NCI-H526 treated with DMSO at 0.1 percent for 48 hours (cell line): Measurements from ENCODE around the gene RUNX1.
"Not testable (repeated sequence)": the region's sequence is repeated elsewhere in the genome, so short reads cannot be mapped to it uniquely, and the experiment has no call there.

Experiments used
- DNase-seq: peaks from one replicate; lab custom pipeline; 2025; lab: John Stamatoyannopoulos, UW

Gene RUNX1

DNA sequence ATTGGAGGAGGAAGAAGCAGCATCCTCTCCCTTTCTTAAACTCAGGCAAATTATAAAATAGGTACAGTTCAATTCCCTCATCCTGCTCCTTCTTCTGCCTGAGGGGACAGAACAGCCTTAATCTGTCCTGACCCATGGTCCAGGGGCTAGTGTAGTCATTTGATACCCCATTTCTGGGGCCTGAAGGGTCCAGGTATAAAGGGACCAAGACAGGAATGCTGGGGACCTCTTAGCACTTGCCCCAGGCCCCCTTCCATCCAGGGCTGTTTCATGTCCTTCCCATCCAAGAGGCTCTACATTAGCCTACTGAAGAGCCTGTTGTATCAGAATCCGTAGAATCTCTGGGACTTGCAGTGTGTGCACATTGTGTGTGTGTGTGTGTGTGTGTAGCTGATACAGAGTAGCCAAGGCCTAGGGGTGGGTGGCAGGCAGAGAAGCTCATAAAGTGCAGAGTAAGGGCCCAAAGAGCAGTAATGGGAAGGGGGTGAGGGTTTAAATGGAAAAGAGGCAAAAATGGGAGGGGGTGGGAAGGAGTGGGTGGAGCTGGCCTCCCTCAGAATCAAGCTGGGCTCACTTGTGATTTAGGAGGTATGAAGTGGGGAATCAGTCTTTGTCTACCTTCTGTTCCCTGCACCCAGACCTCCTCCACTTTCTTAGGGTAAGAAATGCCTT lies 32.4 kb downstream of the RUNX1 start:
- no peak for DNase-seq

DNA sequence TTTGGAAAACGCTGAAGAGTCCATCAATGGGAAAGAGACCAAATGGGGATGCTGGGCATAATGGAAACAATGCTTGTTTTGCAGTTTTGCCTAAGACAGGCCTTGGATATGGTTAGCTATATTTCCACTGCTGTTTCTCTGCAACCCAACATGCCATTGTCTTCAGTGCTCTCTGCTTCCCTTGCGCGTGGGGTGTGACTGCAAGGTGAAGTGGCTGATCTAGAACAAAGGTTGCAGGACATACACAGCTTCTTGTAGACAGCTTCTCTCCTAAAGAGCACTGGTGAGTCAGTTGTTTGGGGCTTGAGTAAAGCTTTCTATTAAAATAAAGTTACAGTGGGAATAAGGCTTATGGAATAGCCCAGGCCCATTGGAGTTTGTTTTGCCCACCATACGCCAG lies 33.0 kb downstream of the RUNX1 start:
- no peak for DNase-seq

DNA sequence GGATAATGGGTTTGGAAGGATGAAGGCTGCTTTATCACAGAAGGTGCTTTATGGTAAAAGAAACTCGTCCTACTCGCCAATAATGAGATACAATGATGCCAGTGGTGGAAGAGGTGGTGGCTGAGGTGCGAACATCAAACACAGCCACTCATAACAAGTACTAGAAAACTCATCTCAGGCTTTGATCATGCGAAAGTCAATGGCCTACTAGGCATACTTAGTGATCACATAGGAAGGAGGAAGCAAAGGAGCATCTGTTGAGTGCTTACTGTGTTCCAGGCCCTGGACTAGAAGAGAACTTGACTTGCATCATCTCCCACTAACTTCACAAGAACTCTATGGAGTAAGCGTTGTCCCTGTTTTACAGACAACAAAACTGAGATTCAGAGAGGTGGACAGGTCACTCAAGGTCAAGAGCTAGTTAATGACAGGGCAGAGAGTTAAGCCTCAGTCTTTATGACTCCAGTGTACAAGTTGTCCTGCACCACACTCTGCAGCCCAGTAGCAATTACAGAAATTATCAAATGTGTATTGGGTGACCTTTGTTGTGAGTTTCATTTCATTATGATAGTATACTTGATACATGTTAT lies 33.6 kb downstream of the RUNX1 start:
- no peak for DNase-seq

DNA sequence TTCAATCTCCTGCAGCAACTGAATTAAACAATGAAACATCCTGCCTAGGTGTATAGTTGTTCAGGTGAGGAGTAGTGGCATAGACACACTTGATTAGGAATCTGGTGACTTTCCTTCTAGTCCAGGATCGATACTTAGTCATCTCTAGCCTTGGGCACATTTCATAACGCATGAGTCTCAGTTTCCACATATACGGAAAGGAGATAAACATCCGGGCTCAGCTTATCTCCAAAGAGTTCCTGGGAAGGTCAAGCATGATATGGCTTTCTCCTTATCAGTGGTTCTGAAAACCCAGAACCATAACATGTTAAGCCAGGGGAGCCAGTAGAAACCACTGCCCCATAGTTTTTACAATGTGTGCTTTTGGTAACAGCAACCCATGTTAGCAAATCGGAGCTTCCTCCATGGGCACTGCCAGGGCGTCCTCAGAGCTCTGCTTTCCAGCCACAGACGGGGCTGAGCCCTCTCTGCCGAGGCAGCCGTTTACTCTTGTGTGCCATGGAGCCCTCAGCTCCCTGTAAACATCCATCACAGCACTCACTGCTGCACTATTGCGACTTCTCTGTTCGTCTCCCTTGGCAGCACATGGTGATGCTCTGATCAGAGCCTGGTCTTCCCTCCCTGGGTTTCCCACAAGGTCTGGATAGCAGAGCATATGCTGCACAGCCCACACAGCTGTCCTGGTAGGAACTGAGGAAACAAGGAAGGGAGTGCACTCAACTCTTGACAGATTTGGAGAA lies 34.6 kb downstream of the RUNX1 start:
- DNase-seq: no peak

DNA sequence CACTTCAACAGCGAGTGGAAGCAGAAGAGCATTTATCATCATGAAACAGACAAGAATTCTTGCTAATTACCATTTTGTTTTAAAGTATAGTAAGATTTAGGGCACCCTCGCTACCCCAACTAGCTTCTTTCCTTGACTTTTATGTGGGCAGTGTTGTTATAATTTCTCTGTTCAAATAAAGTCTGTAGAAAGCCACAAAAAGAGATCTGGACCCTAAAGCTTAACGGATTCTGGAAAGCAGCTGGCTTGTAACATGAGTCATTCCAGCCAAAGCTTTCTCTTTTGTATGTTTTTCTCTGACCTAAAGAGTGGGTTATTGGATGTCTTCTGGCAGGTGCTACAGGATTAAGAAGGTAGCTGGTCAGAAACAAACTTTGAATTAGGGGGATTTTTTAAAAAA lies 37.4 kb downstream of the RUNX1 start:
- no peak for DNase-seq

DNA sequence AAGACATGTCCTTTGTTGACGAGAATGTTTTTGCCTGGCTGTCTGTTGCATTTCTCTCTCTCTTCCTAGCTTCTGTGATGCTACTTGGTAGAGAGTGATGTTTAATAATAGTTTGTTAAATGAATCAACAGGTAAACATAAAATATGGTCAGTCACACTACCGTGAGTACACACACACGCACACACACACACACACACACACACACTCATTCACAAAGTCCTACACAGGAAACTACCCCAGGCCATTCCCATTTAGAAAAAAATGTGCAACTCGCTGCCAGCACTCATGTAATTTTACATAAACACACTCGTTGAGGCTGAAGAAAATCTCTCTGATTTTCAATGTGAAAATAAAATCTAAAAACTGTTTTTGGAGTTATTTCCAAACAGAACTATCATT lies 38.7 kb downstream of the RUNX1 start:
- DNase-seq: no peak

DNA sequence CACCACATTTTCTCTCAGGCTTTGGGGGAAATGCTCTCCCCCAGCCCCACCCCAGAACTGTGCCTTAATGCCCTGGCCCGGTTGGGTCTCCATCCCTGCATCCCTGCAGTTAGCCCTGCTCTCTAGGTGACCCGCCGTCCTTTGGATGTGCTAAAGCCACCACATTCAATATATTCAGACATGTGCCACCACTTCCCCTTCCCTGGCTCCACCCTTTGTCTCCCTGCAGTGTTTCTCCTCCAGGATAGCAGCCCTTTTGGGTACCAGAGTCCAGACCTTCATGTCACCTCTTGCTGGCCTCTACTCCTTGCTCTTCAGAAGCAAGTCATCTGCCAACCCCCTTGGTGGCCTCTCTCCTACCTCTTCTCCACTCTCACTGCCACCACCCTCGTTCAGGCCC lies 41.8 kb downstream of the RUNX1 start:
- no peak for DNase-seq

DNA sequence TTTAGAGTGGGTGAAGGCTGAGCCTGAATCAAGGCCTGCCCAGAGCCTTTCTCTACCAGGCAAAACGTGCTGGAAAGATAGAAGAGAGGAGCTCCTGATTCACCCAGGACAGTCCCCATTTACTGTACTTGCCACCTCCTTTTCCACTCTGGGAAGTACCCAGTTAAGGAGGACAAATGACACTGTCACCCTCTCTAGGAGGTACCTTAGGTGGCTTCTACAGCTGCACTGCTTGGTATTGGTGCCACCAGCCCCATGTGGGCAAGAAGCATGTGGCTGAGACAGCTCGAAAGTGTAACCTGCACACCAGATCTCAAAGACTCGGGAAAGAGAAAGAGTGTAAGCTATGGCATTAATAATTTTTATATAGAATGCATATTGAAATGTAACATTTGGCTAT lies 42.3 kb downstream of the RUNX1 start:
- no peak for DNase-seq

DNA sequence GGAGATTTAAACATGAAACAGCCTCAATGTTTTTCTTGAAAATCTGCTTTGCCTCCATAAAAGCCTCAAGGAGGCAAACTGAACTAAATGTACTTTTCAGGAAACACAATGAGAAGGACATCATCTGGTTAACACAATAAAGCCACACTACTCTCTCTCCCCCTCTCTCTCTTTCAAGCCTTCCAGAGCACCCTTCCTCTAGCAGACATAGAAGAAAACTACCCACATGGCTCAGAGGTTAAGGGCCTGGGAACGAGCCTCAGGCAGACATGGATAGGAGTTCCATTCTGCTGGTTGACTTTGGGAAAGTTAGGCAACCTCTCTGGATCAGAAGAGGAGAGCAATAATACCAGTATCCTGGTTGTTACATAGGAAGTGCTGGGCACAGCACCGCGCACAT lies 42.9 kb downstream of the RUNX1 start:
- no peak for DNase-seq

DNA sequence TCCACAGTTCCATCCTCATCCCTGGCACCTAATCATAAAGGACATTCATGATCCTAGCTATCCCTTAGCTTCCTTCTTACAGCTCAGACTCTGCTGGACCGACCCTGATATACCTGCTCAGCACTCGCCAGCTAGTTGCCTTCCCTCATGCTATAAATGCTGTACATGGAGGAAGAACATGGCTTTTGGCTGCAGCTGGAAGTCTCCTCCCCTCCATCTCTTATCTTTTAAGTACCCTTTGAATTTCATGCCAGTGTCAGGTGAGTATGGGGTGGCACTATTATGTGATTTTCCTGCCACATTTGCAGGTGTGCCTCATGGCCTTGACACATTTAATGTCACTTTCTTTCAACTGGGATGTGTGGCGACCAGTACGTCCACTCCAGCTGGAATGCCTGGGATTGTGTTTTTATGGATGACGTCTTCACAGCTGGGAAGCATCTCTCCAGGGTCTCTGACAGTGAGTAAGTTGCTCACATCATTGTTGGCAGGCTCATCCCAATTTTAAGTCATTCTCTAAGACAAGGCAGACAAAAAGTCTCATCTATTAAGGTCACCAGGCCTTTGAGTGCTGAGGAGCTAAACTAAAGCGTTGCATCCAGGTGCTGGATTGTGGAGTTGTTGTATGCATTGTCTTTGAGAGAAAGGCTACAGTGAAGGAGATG lies 43.4 kb downstream of the RUNX1 start:
- no peak for DNase-seq

DNA sequence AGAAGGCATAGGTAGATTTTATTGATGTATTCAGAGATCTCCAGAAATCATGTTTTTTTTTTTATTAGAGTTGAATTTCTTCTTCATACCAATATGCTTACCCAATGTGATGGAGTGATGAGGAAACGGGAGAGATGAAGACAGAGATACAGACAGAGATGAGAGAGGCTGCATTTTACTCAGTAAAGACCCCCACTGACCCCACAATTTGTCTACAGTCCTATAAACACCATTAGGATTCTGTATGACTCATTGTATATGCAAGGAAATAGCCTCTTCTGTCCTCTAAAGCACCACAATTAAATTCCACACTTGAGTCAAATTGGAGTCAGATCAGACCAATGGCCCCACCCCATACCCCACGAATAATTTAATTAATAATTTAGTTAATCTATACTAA lies 44.0 kb downstream of the RUNX1 start:
- no peak for DNase-seq

DNA sequence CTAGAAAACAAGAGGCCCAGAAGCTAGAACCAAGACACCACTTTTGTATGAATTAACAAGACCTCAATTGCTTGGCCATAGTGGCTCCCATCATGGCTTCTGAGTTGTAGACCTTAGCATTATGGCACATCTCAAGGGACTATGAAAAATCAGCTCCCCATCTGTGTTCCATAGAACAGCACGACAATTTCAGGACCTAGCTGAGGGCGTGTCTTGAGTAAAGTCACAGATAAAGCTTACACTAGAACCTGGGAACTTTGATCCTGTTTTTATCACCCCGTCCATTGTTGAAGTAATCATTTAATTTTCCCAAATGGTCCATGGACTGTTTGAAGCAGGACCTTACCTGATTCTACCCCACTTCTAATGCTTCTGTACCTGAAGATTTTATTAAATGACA lies 44.8 kb downstream of the RUNX1 start:
- DNase-seq: no peak

DNA sequence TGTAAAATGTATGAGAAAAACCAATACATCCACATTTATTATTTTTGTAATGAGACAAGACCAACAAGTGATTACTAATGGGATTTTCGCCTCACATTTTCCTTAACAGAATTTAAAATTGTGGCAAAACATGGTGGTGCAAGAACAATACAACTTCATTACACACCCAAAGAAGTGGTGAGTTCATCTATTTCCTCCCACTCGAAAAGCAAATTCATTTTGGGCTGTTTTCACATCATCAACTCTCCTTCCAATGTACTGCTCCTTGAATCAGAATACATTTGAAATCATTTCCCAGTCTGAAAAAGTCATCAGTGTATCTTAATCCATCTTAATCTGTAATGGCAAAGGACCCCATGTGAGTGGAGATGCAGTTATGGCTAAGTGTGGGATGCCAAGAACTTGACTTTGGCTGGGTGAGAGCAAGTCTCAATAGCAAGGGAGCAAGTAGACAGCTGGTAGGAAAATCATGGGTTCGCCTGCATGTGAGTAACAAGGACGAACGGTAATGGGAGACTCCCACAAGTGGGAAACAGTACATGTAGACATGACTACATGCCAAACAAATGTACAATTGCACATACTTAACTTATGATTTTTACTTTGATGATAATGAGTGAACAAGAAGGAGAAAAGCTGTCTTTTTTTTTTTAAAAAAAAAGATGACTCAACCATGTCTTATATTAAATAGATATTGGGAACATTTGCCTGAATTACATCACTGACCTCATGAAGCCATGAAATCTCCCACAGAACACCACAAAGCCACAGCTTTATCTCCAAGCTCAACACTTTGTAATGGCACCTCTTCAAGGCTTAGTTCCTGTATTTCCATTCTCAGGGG lies 46.0 kb downstream of the RUNX1 start:
- DNase-seq: no peak

DNA sequence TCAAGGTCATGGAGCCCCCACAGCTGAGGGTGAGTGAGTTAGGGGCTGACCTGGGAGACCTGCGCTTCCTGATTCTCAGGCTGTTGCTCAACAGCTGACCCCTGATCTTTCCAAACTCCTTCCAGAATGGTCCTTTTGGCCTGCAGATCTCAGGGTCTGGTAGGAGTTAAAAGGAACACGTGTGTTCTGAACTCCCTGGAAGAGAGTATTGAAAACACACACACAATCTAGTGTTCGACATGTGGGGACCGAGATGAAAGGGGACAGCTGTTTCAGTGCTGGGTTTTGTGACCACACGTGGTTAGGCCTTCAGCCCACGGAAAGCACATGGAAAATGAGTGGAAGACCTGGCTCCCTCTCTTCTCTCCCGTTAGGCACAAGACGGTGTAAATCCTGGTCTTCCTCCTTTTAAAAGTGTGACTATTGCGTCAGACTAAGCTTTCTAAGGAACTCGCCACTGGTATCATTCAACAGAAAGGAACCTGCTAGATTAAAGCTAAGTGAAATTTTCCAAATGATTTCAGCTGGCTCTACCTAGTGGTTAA lies 49.6 kb downstream of the RUNX1 start:
- no peak for DNase-seq

DNA sequence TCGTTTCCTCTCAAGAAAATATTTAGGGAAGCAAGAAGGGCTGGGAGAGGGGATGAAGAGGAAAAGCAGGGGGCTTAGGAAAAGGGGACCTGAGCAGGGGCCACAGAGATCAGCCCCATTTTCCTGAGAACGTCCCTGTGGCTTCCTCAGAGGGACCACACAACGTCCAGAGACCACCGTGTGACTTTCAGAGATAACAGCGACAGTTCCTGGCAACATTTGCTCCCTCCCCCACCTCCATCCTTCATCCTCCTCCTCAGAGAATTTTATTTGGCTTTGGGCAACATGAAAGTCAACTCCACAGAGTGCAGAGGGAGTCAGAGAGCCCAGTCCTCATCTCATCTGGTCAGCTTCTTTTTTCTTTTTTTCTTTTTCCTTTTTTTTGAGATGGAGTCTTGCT lies 50.9 kb downstream of the RUNX1 start:
- DNase-seq: no peak

DNA sequence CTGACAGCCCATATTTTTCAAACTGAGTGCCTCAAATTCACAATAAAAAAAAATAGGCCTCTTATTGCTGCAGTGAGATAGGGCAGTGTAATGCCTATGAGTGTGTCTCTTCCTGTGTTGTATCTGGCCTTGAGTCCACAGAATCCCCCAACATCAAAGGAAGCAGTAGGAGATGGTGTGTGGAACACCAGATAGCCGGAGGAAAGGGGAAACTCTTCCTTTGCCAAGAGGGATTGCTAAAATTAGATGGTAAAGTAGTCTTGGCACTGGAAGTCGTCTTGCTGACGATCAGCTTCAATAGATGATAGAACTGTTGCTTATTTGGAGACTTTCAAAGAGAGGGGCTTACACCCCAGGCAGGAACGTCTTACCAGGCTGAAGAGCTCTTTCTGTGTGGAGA lies 51.8 kb downstream of the RUNX1 start:
- no peak for DNase-seq

DNA sequence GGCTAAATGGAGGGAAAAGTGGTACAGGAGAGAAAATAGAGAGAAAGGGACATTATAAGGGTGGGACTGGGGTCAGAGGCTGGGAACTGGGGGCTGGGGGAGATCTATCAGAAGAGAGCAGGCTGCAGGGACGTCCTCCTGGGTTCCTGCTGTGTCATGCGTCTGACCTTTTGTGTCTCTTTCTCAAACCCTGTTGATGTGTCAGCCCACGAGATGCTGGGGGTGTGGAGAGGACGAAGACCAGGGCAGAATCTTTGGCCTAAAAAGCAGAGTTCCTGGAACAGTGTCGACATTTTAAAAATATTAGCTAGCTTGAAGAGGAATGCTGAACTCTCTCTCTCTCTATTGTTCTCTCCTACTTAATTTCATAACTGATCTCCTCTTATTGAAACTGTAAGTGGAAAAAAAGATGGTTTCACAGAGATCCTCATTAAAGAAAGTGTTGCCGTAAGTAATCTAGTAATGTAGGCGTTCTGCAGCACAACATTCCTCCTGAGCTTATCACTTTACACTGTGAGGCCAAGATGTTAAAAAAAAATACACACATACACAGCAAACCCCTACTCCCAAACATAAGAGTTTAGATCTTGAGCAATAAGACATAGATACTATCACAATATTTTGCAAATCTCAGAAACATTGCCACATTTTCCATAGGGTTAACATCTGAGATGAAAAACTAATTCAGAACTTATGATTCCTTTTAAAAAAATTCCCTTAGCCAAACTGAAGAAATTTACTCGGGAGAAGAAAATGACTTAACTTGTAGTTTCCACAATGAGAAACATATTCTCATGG lies 52.6 kb downstream of the RUNX1 start:
- DNase-seq: no peak

DNA sequence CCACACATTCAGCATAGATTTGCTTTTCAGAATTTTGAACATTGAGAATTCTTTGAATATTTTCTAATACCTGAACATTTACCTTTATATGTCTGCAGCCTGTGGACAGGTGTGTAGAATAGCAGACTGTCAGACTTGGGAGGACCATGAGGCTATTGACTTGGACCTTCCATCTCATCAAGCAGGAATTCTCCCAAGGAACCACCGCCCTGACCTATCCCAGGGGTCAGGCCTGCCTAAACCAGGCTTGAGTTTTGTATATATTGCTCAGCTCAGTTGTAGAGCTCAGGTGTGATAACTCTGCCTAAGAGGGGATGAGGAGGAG lies 53.2 kb downstream of the RUNX1 start:
- no peak for DNase-seq

DNA sequence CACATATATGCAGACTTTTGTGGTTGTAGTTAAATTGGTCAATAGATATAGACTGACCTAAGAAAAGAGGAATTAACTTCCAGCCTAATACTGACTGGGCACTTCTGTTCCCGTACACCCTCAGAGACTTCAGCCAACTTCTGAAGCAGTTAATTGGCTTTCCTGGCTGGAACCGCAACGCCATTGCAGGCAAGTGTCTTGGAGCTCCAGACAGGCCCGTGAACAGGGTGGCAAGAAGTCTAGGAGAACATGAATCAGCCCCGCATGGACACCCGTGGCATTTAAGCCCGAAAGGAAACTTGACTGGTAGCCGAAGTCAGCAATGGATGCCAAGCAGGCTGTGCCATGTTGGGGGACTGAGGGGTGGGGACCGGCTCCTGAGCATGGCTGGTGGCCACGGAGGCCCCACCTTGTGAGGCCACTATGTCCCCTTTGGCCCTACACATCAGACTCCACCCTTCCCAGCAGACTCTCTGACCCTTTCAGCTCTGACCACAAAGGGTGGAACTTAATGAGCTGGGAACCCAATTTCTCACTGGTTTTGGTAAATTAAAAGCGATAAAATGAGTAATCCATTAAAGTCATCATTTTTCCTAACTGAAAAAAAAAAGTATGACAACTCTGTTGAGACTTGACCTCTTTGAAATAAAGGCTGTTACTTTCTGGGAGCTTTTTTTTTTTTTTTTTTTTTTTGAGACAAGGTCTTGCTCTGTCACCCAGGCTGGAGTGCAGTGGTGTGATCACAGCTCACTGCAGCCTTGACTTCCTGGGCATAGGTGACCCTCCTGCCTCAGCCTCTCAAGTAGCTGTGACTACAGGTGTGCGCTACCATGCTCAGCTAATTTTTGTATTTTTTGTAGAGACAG lies 54.1 kb downstream of the RUNX1 start:
- no peak for DNase-seq

DNA sequence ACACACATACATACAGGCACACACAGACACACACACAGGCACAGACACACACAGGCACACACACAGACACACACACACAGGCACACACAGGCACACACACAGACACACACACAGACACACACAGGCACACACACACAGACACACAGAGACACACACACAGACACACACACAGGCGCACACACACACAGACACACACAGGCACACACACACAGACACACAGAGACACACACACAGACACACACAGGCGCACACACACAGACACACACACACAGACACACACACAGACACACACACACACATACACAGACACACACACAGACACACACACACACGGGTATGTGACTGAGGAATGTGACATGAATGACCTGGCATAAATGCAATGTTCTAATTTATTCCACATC lies 55.6 kb downstream of the RUNX1 start:
- not testable (repeated sequence) for DNase-seq
